ENCODE measurements around the gene FOXC1. TPM values are rescaled to one million over a fixed set of nuclear protein-coding genes. Genes with fewer than 3 reads are reported as not detected.

The FOXC1 gene
- total RNA-seq, 1 experiment from 2014 or later = 6.7 TPM

DNA sequence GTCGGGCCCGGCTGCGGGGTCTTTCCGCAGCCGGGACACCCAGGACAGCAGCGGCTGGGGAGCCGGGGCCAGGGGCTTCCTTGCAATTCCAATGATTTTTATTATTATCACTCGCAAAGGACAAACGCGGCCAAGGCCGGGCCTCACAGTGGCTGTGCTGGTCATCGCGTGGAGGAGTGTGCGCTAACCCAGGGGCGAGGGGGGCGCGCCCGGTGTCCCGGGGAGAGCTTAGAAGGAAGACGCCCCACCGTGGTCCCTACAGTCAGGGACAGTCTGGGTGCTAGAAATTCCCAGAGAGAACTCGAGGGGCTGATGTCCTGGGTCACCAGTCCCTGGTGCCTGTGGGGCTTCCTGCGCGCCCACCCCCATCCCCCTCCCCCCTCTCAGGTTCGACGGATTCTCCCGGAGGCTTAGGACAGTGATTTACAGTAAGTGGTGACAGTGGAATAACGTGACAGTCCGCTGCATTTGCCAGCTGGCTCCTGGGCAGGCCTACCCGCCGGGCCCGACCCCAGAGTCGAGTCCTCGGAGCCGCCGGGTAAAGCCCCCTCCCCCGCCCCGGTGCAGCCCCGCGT, 9.5 kb downstream of the FOXC1 start:
- Histone ChIP-seq H3K36me3 (ENCODE audit: control insufficient read depth, insufficient read depth, low read length) (no peaks in the 10 kb centered on the region), H3K27ac (ENCODE audit: low read length) (no peak overlapping the region), H3K4me1 (ENCODE audit: control insufficient read depth, insufficient read depth, low read length) (no peaks in the 10 kb centered on the region), H3K9me3 (ENCODE audit: control insufficient read depth, insufficient read depth, low read depth, low read length) (no peaks in the 10 kb centered on the region), H3K4me3 (ENCODE audit: low read depth in 2 of 2, low read length in 2 of 2) (no peak overlapping the region), H3K27me3 (ENCODE audit: control insufficient read depth, insufficient read depth, low read length) (no peaks in the 10 kb centered on the region)
- ATAC-seq (no peak), DNase-seq (ENCODE audit: low read depth, low spot score) (no peak)
- intact Hi-C loops (cut with micrococcal nuclease; ENCODE audit: unreplicated experiment) (no loop called here), in situ Hi-C loops (cut with HindIII; ENCODE audit: low pct_unique_long_range_greater_than_20kb, low sequenced_read_pairs) (no loop called here)
- POLR2A ChIA-PET = no interaction called here
- TF ChIP-seq TCF7L2 (IDR thresholded peaks at IDR 0.05; ENCODE audit: low read depth, low read length) (no peak), SIN3A (IDR thresholded peaks at IDR 0.05; ENCODE audit: borderline replicate concordance, insufficient read depth, low read depth, low read length) (no peak), CTCF (IDR thresholded peaks at IDR 0.05) (no peak), POLR2AphosphoS5 (IDR thresholded peaks at IDR 0.05; ENCODE audit: low read depth, low read length) (no peak)
- TF ChIP-seq, protein P1, sequence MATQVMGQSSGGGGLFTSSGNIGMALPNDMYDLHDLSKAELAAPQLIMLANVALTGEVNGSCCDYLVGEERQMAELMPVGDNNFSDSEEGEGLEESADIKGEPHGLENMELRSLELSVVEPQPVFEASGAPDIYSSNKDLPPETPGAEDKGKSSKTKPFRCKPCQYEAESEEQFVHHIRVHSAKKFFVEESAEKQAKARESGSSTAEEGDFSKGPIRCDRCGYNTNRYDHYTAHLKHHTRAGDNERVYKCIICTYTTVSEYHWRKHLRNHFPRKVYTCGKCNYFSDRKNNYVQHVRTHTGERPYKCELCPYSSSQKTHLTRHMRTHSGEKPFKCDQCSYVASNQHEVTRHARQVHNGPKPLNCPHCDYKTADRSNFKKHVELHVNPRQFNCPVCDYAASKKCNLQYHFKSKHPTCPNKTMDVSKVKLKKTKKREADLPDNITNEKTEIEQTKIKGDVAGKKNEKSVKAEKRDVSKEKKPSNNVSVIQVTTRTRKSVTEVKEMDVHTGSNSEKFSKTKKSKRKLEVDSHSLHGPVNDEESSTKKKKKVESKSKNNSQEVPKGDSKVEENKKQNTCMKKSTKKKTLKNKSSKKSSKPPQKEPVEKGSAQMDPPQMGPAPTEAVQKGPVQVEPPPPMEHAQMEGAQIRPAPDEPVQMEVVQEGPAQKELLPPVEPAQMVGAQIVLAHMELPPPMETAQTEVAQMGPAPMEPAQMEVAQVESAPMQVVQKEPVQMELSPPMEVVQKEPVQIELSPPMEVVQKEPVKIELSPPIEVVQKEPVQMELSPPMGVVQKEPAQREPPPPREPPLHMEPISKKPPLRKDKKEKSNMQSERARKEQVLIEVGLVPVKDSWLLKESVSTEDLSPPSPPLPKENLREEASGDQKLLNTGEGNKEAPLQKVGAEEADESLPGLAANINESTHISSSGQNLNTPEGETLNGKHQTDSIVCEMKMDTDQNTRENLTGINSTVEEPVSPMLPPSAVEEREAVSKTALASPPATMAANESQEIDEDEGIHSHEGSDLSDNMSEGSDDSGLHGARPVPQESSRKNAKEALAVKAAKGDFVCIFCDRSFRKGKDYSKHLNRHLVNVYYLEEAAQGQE (IDR thresholded peaks at IDR 0.05; ENCODE audit: insufficient read depth in 1 of 2, low read depth in 2 of 2, low read length in 1 of 2) = no peak
- CTCF ChIA-PET = interaction anchor here (0.6 kb wide), 1 partner anchor 829 kb away, joined by 5 read pairs; no protein-coding TSS in a partner anchor
- BruUV-seq (replicated peaks) = no TSS peak

DNA sequence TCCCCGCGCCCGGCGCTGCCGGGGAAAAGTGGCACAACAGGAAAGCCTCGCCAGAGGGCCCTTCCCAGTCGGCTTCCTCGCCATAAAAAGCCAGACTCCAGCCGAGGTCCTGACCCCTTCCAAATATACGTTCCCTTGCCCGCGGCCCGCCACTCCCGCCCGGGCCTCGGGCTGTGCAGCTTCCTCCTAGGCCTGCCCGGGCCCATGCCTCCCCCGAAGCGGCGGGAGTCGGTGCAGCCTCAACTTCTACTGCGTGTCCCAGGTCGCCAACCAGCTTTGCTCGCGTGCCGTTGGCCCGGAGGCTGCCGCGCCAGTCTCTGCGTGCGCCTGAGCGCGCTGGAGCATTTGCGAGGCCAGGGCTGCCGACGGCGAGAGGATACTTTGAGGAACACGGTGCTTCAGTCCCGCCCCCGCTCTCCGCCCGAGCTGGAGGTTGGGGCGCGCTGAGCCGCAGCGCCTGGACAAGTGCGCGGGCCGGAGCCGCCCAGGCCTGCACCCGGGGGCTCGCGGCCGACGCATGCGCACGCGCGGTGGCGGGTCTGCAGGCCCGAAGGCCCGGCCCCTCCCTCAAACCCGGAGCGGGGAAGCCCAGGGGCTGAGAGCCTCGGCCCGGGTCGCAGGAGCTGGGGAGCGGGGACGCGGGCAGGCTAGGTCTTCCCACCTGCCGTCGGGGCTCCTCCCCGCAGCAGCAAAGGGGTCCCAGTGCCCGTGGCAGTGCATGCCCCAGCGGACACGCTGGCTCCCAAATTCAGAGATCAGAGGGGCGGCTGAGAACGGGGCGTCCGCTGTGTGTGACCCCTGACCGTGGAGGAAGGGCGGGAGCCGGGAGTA, 10.2 kb downstream of the FOXC1 start:
- no peaks in the 10 kb centered on the region for H3K36me3 ChIP-seq (ENCODE audit: control insufficient read depth, insufficient read depth, low read length)
- H3K27me3 ChIP-seq (ENCODE audit: control insufficient read depth, insufficient read depth, low read length) = no peaks in the 10 kb centered on the region
- H3K9me3 ChIP-seq (ENCODE audit: control insufficient read depth, insufficient read depth, low read depth, low read length) = no peaks in the 10 kb centered on the region
- H3K4me3 ChIP-seq (ENCODE audit: low read depth in 2 of 2, low read length in 2 of 2) = no peak overlapping the region
- intact Hi-C loops (cut with micrococcal nuclease; ENCODE audit: unreplicated experiment) = no loop called here
- ChIA-PET CTCF (interaction anchor here (0.6 kb wide), 1 partner anchor 828 kb away, joined by 5 read pairs; no protein-coding TSS in a partner anchor), POLR2A (no interaction called here)
- DNase-seq (ENCODE audit: low read depth, low spot score) (no peak), ATAC-seq (no peak)
- no peak overlapping the region for H3K27ac ChIP-seq (ENCODE audit: low read length)
- H3K4me1 ChIP-seq (ENCODE audit: control insufficient read depth, insufficient read depth, low read length) = no peaks in the 10 kb centered on the region
- no peak for TF ChIP-seq SIN3A (IDR thresholded peaks at IDR 0.05; ENCODE audit: borderline replicate concordance, insufficient read depth, low read depth, low read length)
- no peak for TF ChIP-seq TCF7L2 (IDR thresholded peaks at IDR 0.05; ENCODE audit: low read depth, low read length)
- TF ChIP-seq, protein P1 (IDR thresholded peaks at IDR 0.05; ENCODE audit: insufficient read depth in 1 of 2, low read depth in 2 of 2, low read length in 1 of 2) = no peak
- TF ChIP-seq CTCF (IDR thresholded peaks at IDR 0.05) = no peak
- TF ChIP-seq POLR2AphosphoS5 (IDR thresholded peaks at IDR 0.05; ENCODE audit: low read depth, low read length) = no peak
- no TSS peak for BruUV-seq (replicated peaks)
- in situ Hi-C loops (cut with HindIII; ENCODE audit: low pct_unique_long_range_greater_than_20kb, low sequenced_read_pairs) = no loop called here

All from Panc1 (cell line).